ENCODE results near the gene TRPM1.

- no peak for TF ChIP-seq CTCF (IDR thresholded peaks at IDR 0.05; ENCODE audit: insufficient read depth, low read depth, low read length)
- TF ChIP-seq EZH2 (IDR thresholded peaks at IDR 0.05; ENCODE audit: insufficient read depth, low read length) = no peak
Measured at GRCh38 chr15:31019986-31020385, 81.5 kb downstream of the TRPM1 start.

All from astrocyte (in vitro differentiated cells and primary cell).